A549 (cell line): ENCODE measurements around the gene CACNA1E. TPM values are rescaled to one million over a fixed set of nuclear protein-coding genes. Genes with fewer than 3 reads are reported as not detected.

Source experiments
- ATAC-seq, 2 experiments: fragments of 200-7000 bp in 1 of 2; fragments of >200 bp in 1 of 2; cut with Nextera tagmentation in 1 of 2; cut with Tn5 transposase in 1 of 2; 3 replicates each; pipeline versions ENCODE4 v1.8.0 to v1.9.1; 2018 to 2020; ENCODE audit warnings: mild to moderate bottlenecking in 1 of 2, moderate library complexity in 1 of 2
- CTCF ChIA-PET: fragments of 300-600 bp; sonication (Branson Sonifier 250); formaldehyde crosslinking; extraction: SDS; loops from one replicate; lab custom pipeline; 2021; ENCODE audit warnings: antibody characterized with exemption, inconsistent platforms; lab: Yijun Ruan, JAX
- POLR2A ChIA-PET: fragments of 350-600 bp; formaldehyde crosslinking; extraction: SDS; loops from one replicate; lab custom pipeline; 2021; ENCODE audit warnings: antibody characterized with exemption, inconsistent platforms; lab: Yijun Ruan, JAX
- DNase-seq, 2 experiments: peaks; one replicate each; pipeline versions ENCODE4 v3.0.0 to v3.0.0-alpha.2; 2011 to 2016; ENCODE audit warnings: low read depth in 1 of 2, low spot score in 1 of 2
- FAIRE-seq: peaks from 2 replicates; lab custom pipeline; 2011; peaks lifted over from hg19 to GRCh38; lab: Jason Lieb, UNC
- H3K27ac ChIP-seq, 2 experiments: fragments of >200 bp; sonication (Bioruptor Twin); formaldehyde crosslinking; 3 replicates each; pipeline ENCODE4 v1.5.1; 2016 to 2017
- H3K4me1 ChIP-seq: fragments of >200 bp; sonication (Bioruptor Twin); formaldehyde crosslinking; 3 replicates; pipeline ENCODE4 v1.6.1; 2016
- H3K4me2 ChIP-seq: fragments of >200 bp; sonication (Bioruptor Twin); formaldehyde crosslinking; 3 replicates; pipeline ENCODE4 v1.6.1; 2016
- H3K4me3 ChIP-seq: fragments of >200 bp; sonication (Bioruptor Twin); formaldehyde crosslinking; 3 replicates; pipeline ENCODE4 v1.5.1; 2016
- H3K9me3 ChIP-seq: fragments of >200 bp; sonication (Bioruptor Twin); formaldehyde crosslinking; 3 replicates; pipeline ENCODE4 v1.6.1; 2016
- ATOH8 ChIP-seq: fragments of 250-450 bp; sonication (Bioruptor Pico); IDR thresholded peaks from 2 replicates; pipeline ENCODE4 v1.5.0; 2020; ENCODE audit warnings: low read depth, mild to moderate bottlenecking, moderate library complexity
- CHD4 ChIP-seq: fragments of 200-600 bp; sonication (generic); IDR thresholded peaks from 2 replicates; pipeline ENCODE4 v1.6.1; 2016; ENCODE audit warnings: antibody characterized with exemption, mild to moderate bottlenecking, borderline replicate concordance
- FOSB ChIP-seq: fragments of 250-450 bp; sonication (Bioruptor Pico); IDR thresholded peaks from 2 replicates; pipeline ENCODE4 v1.5.0; 2020; ENCODE audit warnings: mild to moderate bottlenecking, moderate library complexity
- GATA3 ChIP-seq: IDR thresholded peaks from 2 replicates; pipeline ENCODE4 v1.6.1; 2012; ENCODE audit warnings: borderline replicate concordance
- HOXB13 ChIP-seq: fragments of 250-450 bp; sonication (Bioruptor Pico); IDR thresholded peaks from 2 replicates; pipeline ENCODE4 v1.5.0; 2020; ENCODE audit warnings: low read depth, mild to moderate bottlenecking, moderate library complexity
- KDM5A ChIP-seq: fragments of 200-600 bp; sonication (generic); IDR thresholded peaks from 2 replicates; pipeline ENCODE4 v1.6.1; 2016; ENCODE audit warnings: antibody characterized with exemption, mild to moderate bottlenecking
- MAFK ChIP-seq: fragments of 450-650 bp; IDR thresholded peaks from 2 replicates; pipeline ENCODE4 v1.6.1; 2014; ENCODE audit not compliant: partially characterized antibody
- MAZ ChIP-seq: fragments of 150-350 bp; IDR thresholded peaks from 2 replicates; pipeline ENCODE4 v1.6.1; 2014; ENCODE audit warnings: antibody characterized with exemption, low read depth, low read length, borderline replicate concordance
- NPAS2 ChIP-seq: fragments of 250-450 bp; sonication (Bioruptor Pico); IDR thresholded peaks from 2 replicates; pipeline ENCODE4 v1.8.0; 2022; ENCODE audit warnings: mild to moderate bottlenecking, moderate library complexity, borderline replicate concordance
- PBX3 ChIP-seq: IDR thresholded peaks from 2 replicates; pipeline ENCODE4 v1.6.1; 2012
- POLR2A ChIP-seq: IDR thresholded peaks from 2 replicates; pipeline ENCODE4 v1.6.1; 2012; ENCODE audit warnings: mild to moderate bottlenecking, low read length
- POLR2AphosphoS2 ChIP-seq: conservative IDR thresholded peaks from 2 replicates; pipeline ENCODE4 v1.6.1; 2012; ENCODE audit warnings: low read length, improper control_type of control experiment, inconsistent platforms
- RARB ChIP-seq: fragments of 250-450 bp; sonication (Bioruptor Pico); IDR thresholded peaks from 2 replicates; pipeline ENCODE4 v1.8.0; 2021; ENCODE audit warnings: mild to moderate bottlenecking, moderate library complexity
- REST ChIP-seq: fragments of 200-600 bp; sonication (generic); IDR thresholded peaks from 2 replicates; pipeline ENCODE4 v1.6.1; 2016; ENCODE audit warnings: antibody characterized with exemption, mild to moderate bottlenecking, moderate library complexity
- RFX5 ChIP-seq: fragments of 450-650 bp; IDR thresholded peaks from 2 replicates; pipeline ENCODE4 v1.7.1; 2014; ENCODE audit warnings: antibody characterized with exemption, mild to moderate bottlenecking, moderate library complexity
- RNF2 ChIP-seq: fragments of 200-600 bp; sonication (generic); IDR thresholded peaks from 2 replicates; pipeline ENCODE4 v1.6.1; 2016; ENCODE audit warnings: low read depth, mild to moderate bottlenecking, antibody characterized with exemption, moderate library complexity, borderline replicate concordance
- TFCP2L1 ChIP-seq: fragments of 250-450 bp; sonication (Bioruptor Pico); IDR thresholded peaks from 2 replicates; pipeline ENCODE4 v1.5.0; 2021; ENCODE audit warnings: mild to moderate bottlenecking
- USF2 ChIP-seq: fragments of 450-650 bp; IDR thresholded peaks from 2 replicates; pipeline ENCODE4 v1.6.1; 2014; ENCODE audit warnings: antibody characterized with exemption
- WGBS: methylation state at CpG from one replicate; pipeline ENCODE4 v1.1.6; 2017; ENCODE audit errors: missing lambda C conversion rate; 5-methylcytosine and 5-hydroxymethylcytosine counted together
- polyA plus RNA-seq, 4 experiments: library from polyadenylated mRNA; depleted of rRNA in 3 of 4; stranded (reverse); fragments of >200 nt; fragmentation: RNase III in 1 of 4; extraction: RNeasy Plus Mini Kit Qiagen cat#74134 plus additional on column Dnase treatment in 1 of 4; gene quantifications; 2 replicates in 3 of 4; 3 replicates in 1 of 4; pipeline ENCODE4 v1.2.3, GENCODE V29; 2011 to 2017

The CACNA1E gene
- polyA plus RNA-seq, 2 of the 4 experiments (the other 2 are of a cell fraction): 0.01 TPM; not detected in 1

- TF ChIP-seq MAZ: no peak
- no peak for TF ChIP-seq RARB
Observed at GRCh38 chr1:181618559-181618958, 135.2 kb downstream of the CACNA1E start (continued).

- FAIRE-seq: no peak
- POLR2A ChIA-PET: no interaction called here
- no peak for ATAC-seq
- Histone ChIP-seq H3K27ac (no peak overlapping the region), H3K4me3 (no peak overlapping the region), H3K4me1 (no peaks in the 10 kb centered on the region), H3K4me2 (no peak overlapping the region), H3K9me3 (no peaks in the 10 kb centered on the region)
- CTCF ChIA-PET: no interaction called here
- TF ChIP-seq MAZ (no peak), NPAS2 (no peak), KDM5A (no peak), CHD4 (no peak), FOSB (CRISPR knock-in tag) (no peak), ATOH8 (CRISPR knock-in tag) (no peak), POLR2A (no peak), PBX3 (no peak), REST (no peak), MAFK (no peak)
- no peak for DNase-seq
- 0% methylated on average over 1 of the region's 1 CpG for WGBS
Observed at GRCh38 chr1:181620183-181620582, 136.9 kb downstream of the CACNA1E start.

- no peak overlapping the region for H3K4me2 ChIP-seq
- DNase-seq (no peak), FAIRE-seq (no peak), ATAC-seq (no peak)
- no peak for TF ChIP-seq POLR2AphosphoS2
- no peak for TF ChIP-seq USF2
- no peak for TF ChIP-seq GATA3
- no peak for TF ChIP-seq TFCP2L1 (CRISPR knock-in tag)
- no peak for TF ChIP-seq CHD4
- TF ChIP-seq KDM5A: no peak
- TF ChIP-seq RFX5: no peak
- no peak for TF ChIP-seq RNF2
- TF ChIP-seq HOXB13 (CRISPR knock-in tag): no peak
- H3K27ac ChIP-seq: no peak overlapping the region
- no peak overlapping the region for H3K4me3 ChIP-seq
- WGBS: 1% methylated on average over 5 of the region's 5 CpGs
- ChIA-PET POLR2A (no interaction called here), CTCF (interaction anchor here (1.0 kb wide), 1 partner anchor 109 kb away, joined by 3 read pairs; no protein-coding TSS in a partner anchor)
- no peaks in the 10 kb centered on the region for H3K9me3 ChIP-seq
- no peaks in the 10 kb centered on the region for H3K4me1 ChIP-seq
Observed at GRCh38 chr1:181623850-181624249, 140.5 kb downstream of the CACNA1E start.
